HFFc6 (cell line): ENCODE results near the gene SNX19. TPM values are rescaled to one million over a fixed set of nuclear protein-coding genes. Genes with fewer than 3 reads are reported as not detected.
A peak's percentile ranks its signal among the peaks of the same experiment; 100 is the strongest.

Experiments
- DNase-seq: peaks from one replicate; pipeline ENCODE4 v3.0.0-alpha.2; 2018
- H3K27ac Mint-ChIP-seq: 2 replicates; pipeline ENCODE4 v1.8.0; 2020; ENCODE audit warnings: mild to moderate bottlenecking, mixed read lengths
- H3K27me3 Mint-ChIP-seq: 2 replicates; pipeline ENCODE4 v1.8.0; 2021; ENCODE audit warnings: mild to moderate bottlenecking, moderate library complexity, mixed read lengths; ENCODE audit not compliant: insufficient read depth
- H3K36me3 Mint-ChIP-seq: 2 replicates; pipeline ENCODE4 v1.8.0; 2021; ENCODE audit warnings: low read depth, mixed read lengths
- H3K4me1 Mint-ChIP-seq: 2 replicates; pipeline ENCODE4 v1.8.0; 2020; ENCODE audit warnings: low read depth, mixed read lengths
- H3K4me3 Mint-ChIP-seq: 2 replicates; pipeline ENCODE4 v1.8.0; 2020; ENCODE audit warnings: mild to moderate bottlenecking, moderate library complexity, mixed read lengths
- H3K9me3 Mint-ChIP-seq: 2 replicates; pipeline ENCODE4 v1.8.0; 2020; ENCODE audit warnings: mild to moderate bottlenecking, mixed read lengths
- total RNA-seq, 6 experiments: library from RNA; stranded (reverse); fragmentation: NEBNext Ultra II Directional; extraction: Animal tissue kit (Norgen Biotek cat#: 25700); gene quantifications; 2 replicates in 1 of 6; 3 replicates in 5 of 6; pipeline ENCODE4 v1.2.3, GENCODE V29; 2021
- TF ChIP-seq, protein P1 (sequence below): fragments of 200-600 bp; sonication (generic); IDR thresholded peaks from 2 replicates; pipeline ENCODE4 v1.5.0; 2021; ENCODE audit warnings: antibody characterized with exemption, mild to moderate bottlenecking

The SNX19 gene
- total RNA-seq, 6 experiments from 2014 or later, result 44.2 to 56.7 (median 50.2) TPM

DNA sequence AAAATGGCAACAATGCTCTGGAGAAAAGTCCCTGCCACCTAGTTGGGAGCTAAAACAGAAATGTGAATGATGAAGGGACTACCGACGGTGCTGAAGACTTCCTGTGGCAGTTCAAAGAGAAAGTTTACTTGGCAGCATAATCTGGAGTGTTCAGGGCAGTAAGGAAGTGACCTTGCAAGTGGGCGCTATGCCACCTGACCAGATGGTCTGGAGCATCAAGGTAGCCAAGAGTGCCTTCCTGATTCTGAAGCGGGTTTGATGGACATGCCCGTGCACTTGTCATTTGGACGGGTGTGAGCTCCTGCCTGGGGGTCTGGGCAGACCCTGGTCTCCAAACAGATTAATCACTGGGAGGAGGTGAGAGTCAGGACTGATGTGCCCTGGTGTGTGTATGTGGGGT is 1.8 kb upstream of the SNX19 start:
- DNase-seq, result no peak
- Mint-ChIP-seq H3K27me3 (peaks cover 11% of the 10 kb centered on the region), H3K4me1 (peaks cover 19% of the 10 kb centered on the region), H3K27ac (no peak overlapping the region), H3K36me3 (peaks cover 20% of the 10 kb centered on the region), H3K9me3 (no peaks in the 10 kb centered on the region), H3K4me3 (no peak overlapping the region)
- TF ChIP-seq, protein P1, sequence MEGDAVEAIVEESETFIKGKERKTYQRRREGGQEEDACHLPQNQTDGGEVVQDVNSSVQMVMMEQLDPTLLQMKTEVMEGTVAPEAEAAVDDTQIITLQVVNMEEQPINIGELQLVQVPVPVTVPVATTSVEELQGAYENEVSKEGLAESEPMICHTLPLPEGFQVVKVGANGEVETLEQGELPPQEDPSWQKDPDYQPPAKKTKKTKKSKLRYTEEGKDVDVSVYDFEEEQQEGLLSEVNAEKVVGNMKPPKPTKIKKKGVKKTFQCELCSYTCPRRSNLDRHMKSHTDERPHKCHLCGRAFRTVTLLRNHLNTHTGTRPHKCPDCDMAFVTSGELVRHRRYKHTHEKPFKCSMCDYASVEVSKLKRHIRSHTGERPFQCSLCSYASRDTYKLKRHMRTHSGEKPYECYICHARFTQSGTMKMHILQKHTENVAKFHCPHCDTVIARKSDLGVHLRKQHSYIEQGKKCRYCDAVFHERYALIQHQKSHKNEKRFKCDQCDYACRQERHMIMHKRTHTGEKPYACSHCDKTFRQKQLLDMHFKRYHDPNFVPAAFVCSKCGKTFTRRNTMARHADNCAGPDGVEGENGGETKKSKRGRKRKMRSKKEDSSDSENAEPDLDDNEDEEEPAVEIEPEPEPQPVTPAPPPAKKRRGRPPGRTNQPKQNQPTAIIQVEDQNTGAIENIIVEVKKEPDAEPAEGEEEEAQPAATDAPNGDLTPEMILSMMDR, result no peak

DNA sequence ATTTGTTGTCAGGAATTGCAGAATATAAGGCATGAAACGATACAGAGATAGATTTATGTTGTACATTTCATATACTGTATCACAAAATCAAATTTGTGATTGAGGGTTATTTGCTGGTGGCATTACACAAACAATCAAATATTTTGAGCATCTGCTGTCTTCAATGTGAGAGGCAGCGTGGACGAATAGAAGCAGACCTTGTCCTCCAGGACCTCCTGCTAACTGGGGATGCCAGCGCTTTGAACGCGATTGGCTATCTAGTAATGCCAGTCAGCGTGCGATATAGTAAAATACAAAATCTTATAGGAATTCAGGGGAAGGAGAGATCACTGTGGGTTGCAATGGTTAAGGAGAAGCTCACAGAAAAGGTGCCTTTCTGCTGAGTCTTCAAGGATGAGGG is 631 bp upstream of the SNX19 start:
- H3K4me3 Mint-ChIP-seq, result peak overlapping the region; percentile 90
- H3K9me3 Mint-ChIP-seq, result no peaks in the 10 kb centered on the region
- H3K4me1 Mint-ChIP-seq, result peaks cover 27% of the 10 kb centered on the region
- H3K36me3 Mint-ChIP-seq, result peaks cover 29% of the 10 kb centered on the region
- peaks cover 11% of the 10 kb centered on the region for H3K27me3 Mint-ChIP-seq
- DNase-seq, result no peak
- TF ChIP-seq, protein P1, result no peak
- H3K27ac Mint-ChIP-seq, result peak overlapping the region; percentile 83

DNA sequence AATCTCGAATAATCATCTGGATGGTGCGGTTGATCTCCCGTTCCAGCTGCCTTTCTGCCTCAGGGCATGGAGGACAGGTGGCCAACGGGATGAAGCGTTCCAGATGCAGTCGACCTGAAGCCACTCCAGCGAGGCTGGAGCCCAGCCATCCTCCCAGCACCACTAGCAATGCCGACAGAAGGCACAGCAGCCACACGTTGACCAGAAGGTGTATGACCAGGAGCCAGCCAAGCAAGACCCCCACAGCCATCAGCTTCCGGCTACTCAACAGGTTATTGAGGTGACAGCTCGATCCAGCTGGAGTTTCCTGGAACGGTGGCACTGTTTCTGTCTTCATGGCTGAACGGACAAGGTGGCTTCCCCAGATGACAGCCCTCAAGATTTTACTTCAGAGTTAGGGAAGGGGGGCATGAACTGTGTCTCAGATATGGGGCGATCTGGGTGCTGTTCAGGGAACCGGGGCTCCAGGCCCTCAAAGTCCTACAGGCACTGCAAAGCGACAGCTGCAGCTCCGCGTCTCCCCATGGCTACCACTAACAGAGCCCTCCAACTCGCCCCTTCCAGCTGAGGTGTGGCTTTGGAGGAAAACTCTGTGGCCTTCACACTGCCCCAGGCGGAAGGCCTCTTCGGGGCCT is 559 bp downstream of the SNX19 start:
- peaks cover 36% of the 10 kb centered on the region for H3K4me1 Mint-ChIP-seq
- peak overlapping the region; percentile 83 for H3K27ac Mint-ChIP-seq
- H3K9me3 Mint-ChIP-seq, result no peaks in the 10 kb centered on the region
- peaks cover 6% of the 10 kb centered on the region for H3K27me3 Mint-ChIP-seq
- peaks cover 37% of the 10 kb centered on the region for H3K36me3 Mint-ChIP-seq
- TF ChIP-seq, protein P1, result no peak
- peak overlapping the region; percentile 90 for H3K4me3 Mint-ChIP-seq
- DNase-seq, result no peak

DNA sequence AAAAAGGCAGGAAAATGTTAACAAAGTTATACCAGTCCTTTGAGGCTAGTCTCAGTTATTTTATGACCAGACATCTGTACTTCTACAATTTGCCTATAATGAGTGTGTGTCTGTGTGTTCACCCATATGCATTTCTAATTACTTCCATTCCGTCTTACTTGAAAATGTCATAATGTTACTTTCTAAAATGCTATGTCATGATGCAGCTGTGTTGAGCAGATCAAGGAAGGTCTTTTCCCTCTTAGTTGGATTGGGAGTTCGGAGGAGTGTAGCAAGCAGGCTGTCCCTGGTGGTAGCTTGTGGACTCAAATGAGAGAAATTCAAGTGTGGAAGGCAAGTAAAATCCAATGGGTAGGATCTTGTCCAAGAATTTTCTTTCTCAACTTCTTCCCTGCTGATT is 3.0 kb downstream of the SNX19 start:
- Mint-ChIP-seq H3K4me3 (peak overlapping the region; percentile 14; the same call in 1 of the 2 replicates), H3K27me3 (no peaks in the 10 kb centered on the region; the same call in none of the 2 replicates), H3K9me3 (no peaks in the 10 kb centered on the region), H3K4me1 (peaks cover 60% of the 10 kb centered on the region), H3K27ac (peak overlapping the region; percentile 29), H3K36me3 (peaks cover 61% of the 10 kb centered on the region)
- TF ChIP-seq, protein P1, result no peak
- DNase-seq, result no peak

DNA sequence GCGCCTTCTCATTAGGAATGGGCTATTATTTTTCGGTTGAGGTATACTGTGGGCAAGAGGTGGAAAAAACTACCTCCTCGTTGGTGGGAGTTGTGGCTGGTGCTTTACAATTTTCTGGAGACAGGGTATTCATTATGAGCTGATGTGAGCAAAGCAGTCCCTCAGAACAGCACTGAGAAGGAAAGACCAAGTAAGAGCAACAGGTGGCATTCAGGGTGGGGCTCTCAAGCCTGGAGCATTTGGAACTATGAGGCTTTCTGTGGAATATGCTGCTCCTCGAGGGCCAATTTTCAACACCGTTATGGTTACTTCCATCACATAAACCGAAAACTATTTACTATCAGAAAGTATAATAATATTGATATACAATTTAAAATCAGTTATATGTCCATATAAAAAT is 3.7 kb downstream of the SNX19 start:
- no peak for DNase-seq
- Mint-ChIP-seq H3K27me3 (no peaks in the 10 kb centered on the region; the same call in none of the 2 replicates), H3K4me1 (peaks cover 65% of the 10 kb centered on the region), H3K4me3 (no peak overlapping the region), H3K27ac (no peak overlapping the region), H3K9me3 (no peaks in the 10 kb centered on the region), H3K36me3 (peaks cover 68% of the 10 kb centered on the region)
- TF ChIP-seq, protein P1, result no peak
